Measurements from ENCODE around the gene CCDC180.

DNA sequence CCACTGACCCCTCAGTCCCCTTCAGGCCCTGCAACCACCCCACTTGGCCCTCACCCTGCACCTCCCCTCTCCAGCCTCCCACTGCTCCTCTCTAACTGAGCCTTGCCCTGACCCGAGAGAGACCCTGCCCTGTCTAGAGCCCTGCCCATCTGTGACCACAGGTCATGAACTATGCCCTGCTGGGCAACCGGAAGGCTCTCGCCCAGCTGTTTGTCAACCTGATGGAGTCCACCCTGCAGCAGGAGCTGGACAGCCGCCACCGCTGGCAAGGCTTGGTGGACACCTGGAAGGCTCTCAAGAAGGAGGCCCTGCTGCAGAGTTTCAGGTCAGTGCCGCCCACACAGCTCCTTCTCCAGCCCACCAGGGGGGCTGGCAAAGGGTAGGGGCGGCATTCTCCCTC, 9.4 kb downstream of the CCDC180 start:
- TF ChIP-seq, protein P1, sequence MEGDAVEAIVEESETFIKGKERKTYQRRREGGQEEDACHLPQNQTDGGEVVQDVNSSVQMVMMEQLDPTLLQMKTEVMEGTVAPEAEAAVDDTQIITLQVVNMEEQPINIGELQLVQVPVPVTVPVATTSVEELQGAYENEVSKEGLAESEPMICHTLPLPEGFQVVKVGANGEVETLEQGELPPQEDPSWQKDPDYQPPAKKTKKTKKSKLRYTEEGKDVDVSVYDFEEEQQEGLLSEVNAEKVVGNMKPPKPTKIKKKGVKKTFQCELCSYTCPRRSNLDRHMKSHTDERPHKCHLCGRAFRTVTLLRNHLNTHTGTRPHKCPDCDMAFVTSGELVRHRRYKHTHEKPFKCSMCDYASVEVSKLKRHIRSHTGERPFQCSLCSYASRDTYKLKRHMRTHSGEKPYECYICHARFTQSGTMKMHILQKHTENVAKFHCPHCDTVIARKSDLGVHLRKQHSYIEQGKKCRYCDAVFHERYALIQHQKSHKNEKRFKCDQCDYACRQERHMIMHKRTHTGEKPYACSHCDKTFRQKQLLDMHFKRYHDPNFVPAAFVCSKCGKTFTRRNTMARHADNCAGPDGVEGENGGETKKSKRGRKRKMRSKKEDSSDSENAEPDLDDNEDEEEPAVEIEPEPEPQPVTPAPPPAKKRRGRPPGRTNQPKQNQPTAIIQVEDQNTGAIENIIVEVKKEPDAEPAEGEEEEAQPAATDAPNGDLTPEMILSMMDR (IDR thresholded peaks at IDR 0.05): no peak
- TF ChIP-seq POLR2A (IDR thresholded peaks at IDR 0.05): no peak

All from body of pancreas (tissue), 4 donors.